Endothelial cell of umbilical vein (primary cell): Measurements from ENCODE around the gene MIR17HG. TPM values are rescaled to one million over a fixed set of nuclear protein-coding genes. Genes with fewer than 3 reads are reported as not detected.

Experiments
- BruUV-seq: library from RNA; stranded (reverse); fragments of 400-500 nt; replicated peaks from 2 replicates; lab custom pipeline; 2021; lab: Mats Ljungman, UMichigan
- CTCF ChIA-PET: fragments of 300-600, 350-600 bp; sonication (Branson Sonifier 250); formaldehyde crosslinking; loops from one replicate; lab custom pipeline; 2021; ENCODE audit warnings: antibody characterized with exemption, inconsistent platforms; lab: Charles Lee
- POLR2A ChIA-PET: fragments of 300-600, 350-600 bp; sonication (Branson Sonifier 250); formaldehyde crosslinking; loops from one replicate; lab custom pipeline; 2021; ENCODE audit warnings: antibody characterized with exemption, inconsistent platforms; lab: Charles Lee
- DNase-seq: peaks from one replicate; pipeline ENCODE4 v3.0.0-alpha.2; 2011; ENCODE audit warnings: low read depth, low spot score
- FAIRE-seq: peaks from 2 replicates; lab custom pipeline; 2011; peaks lifted over from hg19 to GRCh38; lab: Jason Lieb, UNC
- H2AFZ ChIP-seq: 2 replicates; pipeline ENCODE4 v1.6.0; 2012; ENCODE audit warnings: low read depth, low read length, control low read depth, inconsistent platforms
- H3K27ac ChIP-seq: 2 replicates; pipeline ENCODE4 v1.5.1; 2011; ENCODE audit warnings: low read depth, mild to moderate bottlenecking, control low read depth, low read length, moderate library complexity; ENCODE audit not compliant: insufficient read depth
- H3K27me3 ChIP-seq, 2 experiments: 2 replicates each; pipeline versions ENCODE4 v1.6.0 to v1.6.1; 2011; ENCODE audit warnings: low read length in 2 of 2, mixed read lengths in 1 of 2; ENCODE audit not compliant: control insufficient read depth in 2 of 2, insufficient read depth in 2 of 2
- H3K36me3 ChIP-seq, 2 experiments: 2 replicates in 1 of 2; 3 replicates in 1 of 2; pipeline ENCODE4 v1.5.1; 2011; ENCODE audit warnings: low read length in 2 of 2, mild to moderate bottlenecking in 1 of 2, moderate library complexity in 1 of 2; ENCODE audit not compliant: control insufficient read depth in 2 of 2, insufficient read depth in 2 of 2; ENCODE audit errors: extremely low read depth in 1 of 2
- H3K4me1 ChIP-seq: 3 replicates; pipeline ENCODE4 v1.5.1; 2011; ENCODE audit warnings: mild to moderate bottlenecking, low read length; ENCODE audit not compliant: control insufficient read depth, insufficient read depth; ENCODE audit errors: extremely low read depth
- H3K4me2 ChIP-seq: 2 replicates; pipeline ENCODE4 v1.6.1; 2011; ENCODE audit warnings: low read length, control low read depth, mixed read lengths; ENCODE audit not compliant: insufficient read depth
- H3K4me3 ChIP-seq, 3 experiments: fragments of 200-600 bp in 1 of 3; sonication (generic), shearing (Covaris generic) in 1 of 3; replicated peaks in 1 of 3; 2 replicates each; pipeline ENCODE4 v1.5.1; 2011 to 2016; ENCODE audit warnings: control low read depth in 3 of 3, low read length in 3 of 3, mild to moderate bottlenecking in 2 of 3, inconsistent platforms in 1 of 3, low read depth in 1 of 3, moderate library complexity in 1 of 3; ENCODE audit not compliant: insufficient read depth in 1 of 3
- H3K79me2 ChIP-seq: 2 replicates; pipeline ENCODE4 v1.6.0; 2012; ENCODE audit warnings: low read length, inconsistent platforms; ENCODE audit not compliant: control insufficient read depth, insufficient read depth
- H3K9ac ChIP-seq: replicated peaks from 2 replicates; pipeline ENCODE3; 2011; ENCODE audit warnings: low read length, control low read depth; ENCODE audit not compliant: insufficient read depth; ENCODE audit errors: extremely low read depth
- H3K9me1 ChIP-seq: replicated peaks from 3 replicates; pipeline ENCODE4 v1.6.0; 2011; ENCODE audit warnings: mild to moderate bottlenecking, low read length; ENCODE audit not compliant: control insufficient read depth, insufficient read depth; ENCODE audit errors: extremely low read depth
- H3K9me3 ChIP-seq: replicated peaks from 2 replicates; pipeline ENCODE4 v1.5.1; 2012; ENCODE audit warnings: low read length, inconsistent platforms; ENCODE audit not compliant: control insufficient read depth, insufficient read depth
- H4K20me1 ChIP-seq: replicated peaks from 2 replicates; pipeline ENCODE3; 2011; ENCODE audit warnings: mild to moderate bottlenecking, low read length; ENCODE audit not compliant: control insufficient read depth, insufficient read depth; ENCODE audit errors: extremely low read depth
- CTCF ChIP-seq, 2 donors: IDR thresholded peaks; 1 replicate in 1 of 2; 2 replicates in 1 of 2; pipeline ENCODE4 v1.5.1; 2011; ENCODE audit warnings: low read length in 2 of 2, mild to moderate bottlenecking in 2 of 2, moderate library complexity in 2 of 2, control low read depth in 1 of 2, inconsistent platforms in 1 of 2, low read depth in 1 of 2; ENCODE audit not compliant: insufficient read depth in 1 of 2; ENCODE audit errors: extremely low read depth in 1 of 2
- EZH2 ChIP-seq: IDR thresholded peaks from 2 replicates; pipeline ENCODE4 v1.6.1; 2012; ENCODE audit warnings: borderline replicate concordance, low read depth, mild to moderate bottlenecking, moderate library complexity, low read length, inconsistent platforms; ENCODE audit not compliant: severe bottlenecking
- FOS ChIP-seq: IDR thresholded peaks from 2 replicates; pipeline ENCODE4 v1.6.1; 2011; ENCODE audit warnings: mild to moderate bottlenecking, low read length, moderate library complexity, borderline replicate concordance; ENCODE audit not compliant: insufficient read depth
- GATA2 ChIP-seq: IDR thresholded peaks from 2 replicates; pipeline ENCODE4 v1.7.0; 2011; ENCODE audit warnings: low read depth, mild to moderate bottlenecking, moderate library complexity, mixed read lengths, low read length; ENCODE audit not compliant: insufficient read length, insufficient read depth
- JUN ChIP-seq: IDR thresholded peaks from 2 replicates; pipeline ENCODE4 v1.6.1; 2011; ENCODE audit warnings: borderline replicate concordance, low read depth; ENCODE audit not compliant: insufficient read length, insufficient read depth
- MAX ChIP-seq: IDR thresholded peaks from 2 replicates; pipeline ENCODE4 v1.6.1; 2011; ENCODE audit not compliant: insufficient read depth, insufficient read length
- MYC ChIP-seq: IDR thresholded peaks from one replicate; pipeline ENCODE4 v1.6.1; 2011; ENCODE audit warnings: mild to moderate bottlenecking, low read depth, low read length
- POLR2A ChIP-seq: IDR thresholded peaks from 2 replicates; pipeline ENCODE4 v1.6.1; 2012; ENCODE audit warnings: low read depth, mild to moderate bottlenecking, control low read depth, low read length
- POLR2AphosphoS5 ChIP-seq: IDR thresholded peaks from 2 replicates; pipeline ENCODE4 v1.6.1; 2012; ENCODE audit warnings: low read depth, mild to moderate bottlenecking, control low read depth, low read length, moderate library complexity; ENCODE audit not compliant: insufficient read depth
- dilution Hi-C: fragments of 300-500 bp; cut with MboI; formaldehyde crosslinking; loops from one replicate; pipeline ENCODE4 v1.15.0; 2019; ENCODE audit warnings: low sequenced_read_pairs; ENCODE audit not compliant: extremely low pct_ligation_motif_present
- intact Hi-C: fragments of 100-400 bp; cut with micrococcal nuclease; formaldehyde crosslinking; loops from one replicate; pipeline ENCODE4 v1.10.0; 2022
- polyA plus RNA-seq, 4 experiments: library from polyadenylated mRNA; depleted of rRNA in 3 of 4; stranded (reverse) in 3 of 4; unstranded in 1 of 4; fragments of >200 nt; gene quantifications; 2 replicates each; pipeline versions ENCODE4 v1.2.1 to v1.2.3, GENCODE V29; 2011 to 2012; ENCODE audit warnings: missing spikeins in 1 of 4
- total RNA-seq: library from RNA; stranded (reverse); gene quantifications from 2 replicates; pipeline ENCODE4 v1.2.3, GENCODE V29; 2021

The MIR17HG gene
- total and polyA plus RNA-seq, 2 donors (not counting 3 experiments of a cell fraction or from before 2014, with no cell fraction given): 1.8 to 9.5 TPM

- no peak for FAIRE-seq
- no peaks in the 10 kb centered on the region for H3K9me3 ChIP-seq
- peaks cover 15% of the 10 kb centered on the region for H4K20me1 ChIP-seq
- TF ChIP-seq MAX: no peak
- TF ChIP-seq POLR2A: peak; percentile 60
- dilution Hi-C loops: no loop called here
- peaks cover 0 to 27% of the 10 kb centered on the region in 2 experiments for H3K36me3 ChIP-seq
- H3K27me3 ChIP-seq: peaks cover 6 to 39% of the 10 kb centered on the region in 2 experiments
- H3K27ac ChIP-seq: peak overlapping the region; percentile 88
- peak overlapping the region; percentile 64 for H2AFZ ChIP-seq
- H3K4me3 ChIP-seq: peak overlapping the region; percentile 84 to 98 (median 95)
- peaks cover 25% of the 10 kb centered on the region for H3K4me1 ChIP-seq
- intact Hi-C loops: loop anchor here (2.0 kb wide), 2 partner anchors 51 to 77 kb away; partner anchors contain the start of gene GPC5
- no peak overlapping the region for H3K4me2 ChIP-seq
- no peaks in the 10 kb centered on the region for H3K9me1 ChIP-seq
- POLR2A ChIA-PET: no interaction called here
- H3K79me2 ChIP-seq: peaks cover 48% of the 10 kb centered on the region
- peak; percentile 23 for DNase-seq
- TSS peak; percentile 98 for BruUV-seq
- peak overlapping the region; percentile 96 for H3K9ac ChIP-seq
- CTCF ChIA-PET: interaction anchor here (2.4 kb wide), 1 partner anchor 34 kb away, joined by 10 read pairs; no protein-coding TSS in a partner anchor
Measured at GRCh38 chr13:91347996-91348905, 764 bp downstream of the MIR17HG start.

GRCh38 chr13:91348906-91349435 is 1.5 kb downstream of the MIR17HG start:
- H3K79me2 ChIP-seq: peaks cover 54% of the 10 kb centered on the region

More at GRCh38 chr13:91348906-91349435, 1.5 kb downstream of the MIR17HG start:
- Histone ChIP-seq H4K20me1 (peaks cover 15% of the 10 kb centered on the region), H3K4me3 (peak overlapping the region; percentile 95 to 100 (median 98)), H3K27me3 (peaks cover 5 to 31% of the 10 kb centered on the region in 2 experiments), H3K4me1 (peaks cover 25% of the 10 kb centered on the region), H3K27ac (peak overlapping the region; percentile 88), H3K4me2 (peak overlapping the region; percentile 98), H2AFZ (peak overlapping the region; percentile 93), H3K9ac (peak overlapping the region; percentile 96), H3K36me3 (peaks cover 2 to 32% of the 10 kb centered on the region in 2 experiments), H3K9me3 (no peaks in the 10 kb centered on the region), H3K9me1 (no peaks in the 10 kb centered on the region)
- TF ChIP-seq MYC (peak; percentile 84), POLR2AphosphoS5 (peak; percentile 63), FOS (no peak), GATA2 (no peak), POLR2A (no peak), CTCF (IDR thresholded peaks at IDR 0.05; ENCODE audit: extremely low read depth in 1 of 2, insufficient read depth in 1 of 2, low read depth in 1 of 2, low read length in 2 of 2) (peak; percentile 89 to 94), EZH2 (no peak), JUN (no peak), MAX (peak; percentile 65)
- intact Hi-C loops (loop anchor here (1.0 kb wide), 3 partner anchors 36 to 215 kb away; no protein-coding TSS in a partner anchor), dilution Hi-C loops (no loop called here)
- FAIRE-seq (peak; percentile 31), DNase-seq (peak; percentile 89)
- CTCF ChIA-PET: interaction anchor here (0.6 to 1.2 kb wide), 4 partner anchors 35 to 79 kb away, joined by 3 to 12 read pairs (median 4); no protein-coding TSS in a partner anchor
- BruUV-seq: no TSS peak
- POLR2A ChIA-PET: no interaction called here
